ENCODE results near the gene PLEKHA5. TPM values are rescaled to one million over a fixed set of nuclear protein-coding genes. Genes with fewer than 3 reads are reported as not detected.
"Not testable (repeated sequence)": the region's sequence is repeated elsewhere in the genome, so short reads cannot be mapped to it uniquely, and the experiment has no call there.

PLEKHA5 gene
- total RNA-seq, 4 donors from 2014 or later = 11.3 to 33.1 (median 16.9) TPM

- ATAC-seq (ENCODE audit: low FRiP score) = no peak
- DNase-seq (ENCODE audit: low spot score) = no peak
- TF ChIP-seq, protein P1, sequence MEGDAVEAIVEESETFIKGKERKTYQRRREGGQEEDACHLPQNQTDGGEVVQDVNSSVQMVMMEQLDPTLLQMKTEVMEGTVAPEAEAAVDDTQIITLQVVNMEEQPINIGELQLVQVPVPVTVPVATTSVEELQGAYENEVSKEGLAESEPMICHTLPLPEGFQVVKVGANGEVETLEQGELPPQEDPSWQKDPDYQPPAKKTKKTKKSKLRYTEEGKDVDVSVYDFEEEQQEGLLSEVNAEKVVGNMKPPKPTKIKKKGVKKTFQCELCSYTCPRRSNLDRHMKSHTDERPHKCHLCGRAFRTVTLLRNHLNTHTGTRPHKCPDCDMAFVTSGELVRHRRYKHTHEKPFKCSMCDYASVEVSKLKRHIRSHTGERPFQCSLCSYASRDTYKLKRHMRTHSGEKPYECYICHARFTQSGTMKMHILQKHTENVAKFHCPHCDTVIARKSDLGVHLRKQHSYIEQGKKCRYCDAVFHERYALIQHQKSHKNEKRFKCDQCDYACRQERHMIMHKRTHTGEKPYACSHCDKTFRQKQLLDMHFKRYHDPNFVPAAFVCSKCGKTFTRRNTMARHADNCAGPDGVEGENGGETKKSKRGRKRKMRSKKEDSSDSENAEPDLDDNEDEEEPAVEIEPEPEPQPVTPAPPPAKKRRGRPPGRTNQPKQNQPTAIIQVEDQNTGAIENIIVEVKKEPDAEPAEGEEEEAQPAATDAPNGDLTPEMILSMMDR (IDR thresholded peaks at IDR 0.05) = no peak
Observed at GRCh38 chr12:19382111-19382526, 252.6 kb downstream of the PLEKHA5 start.

DNA sequence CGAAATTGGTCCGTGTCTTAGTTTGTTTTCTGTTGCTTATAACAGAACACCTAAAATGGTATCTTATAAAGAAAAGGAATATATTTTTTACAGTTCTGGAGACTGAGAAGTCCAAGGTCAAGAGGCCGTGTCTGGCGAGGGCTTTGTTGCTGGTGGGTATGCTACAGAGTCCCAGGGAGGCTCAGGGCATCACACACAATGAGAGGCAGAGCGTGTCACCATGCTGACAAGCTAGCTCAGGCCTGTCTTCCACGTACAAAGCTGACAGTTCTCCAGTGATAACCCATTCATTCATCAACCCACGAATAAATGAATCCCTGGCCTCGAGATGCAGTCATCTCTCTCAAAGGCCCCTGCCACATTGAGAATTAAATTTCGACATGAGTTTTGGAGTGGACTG lies 253.0 kb downstream of the PLEKHA5 start:
- DNase-seq (ENCODE audit: low spot score) = no peak
- TF ChIP-seq, protein P1 (IDR thresholded peaks at IDR 0.05) = no peak
- no peak for ATAC-seq (ENCODE audit: low FRiP score)

DNA sequence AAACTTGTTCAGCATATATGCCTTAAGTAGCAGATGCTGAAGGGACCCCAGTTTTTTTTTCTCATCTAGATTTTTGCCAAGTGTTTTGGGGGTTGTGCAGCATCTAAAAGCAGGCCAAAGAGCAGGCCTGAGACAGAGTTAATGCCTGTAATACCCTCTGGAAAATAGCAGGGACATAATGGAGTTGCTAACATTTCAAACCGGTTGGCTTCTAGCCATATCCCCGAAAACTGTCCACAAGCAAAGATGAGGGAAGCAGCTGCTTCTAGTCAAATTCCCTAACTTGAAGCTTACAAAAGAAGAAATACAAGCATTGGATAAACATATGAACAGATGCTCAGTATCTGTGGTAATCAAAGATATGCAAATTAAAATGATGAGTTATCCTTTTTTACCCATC lies 257.6 kb downstream of the PLEKHA5 start:
- DNase-seq (ENCODE audit: low spot score) (no peak), ATAC-seq (ENCODE audit: low FRiP score) (no peak)
- TF ChIP-seq, protein P1 (IDR thresholded peaks at IDR 0.05) = no peak

GRCh38 chr12:19388131-19388549 lies 258.6 kb downstream of the PLEKHA5 start:
- no peak for DNase-seq (ENCODE audit: low spot score)

GRCh38 chr12:19390051-19390598 lies 260.6 kb downstream of the PLEKHA5 start:
- DNase-seq (ENCODE audit: low spot score) (no peak), ATAC-seq (ENCODE audit: low FRiP score) (no peak)
- TF ChIP-seq, protein P1 (IDR thresholded peaks at IDR 0.05) = no peak

More at GRCh38 chr12:19388131-19388549, 258.6 kb downstream of the PLEKHA5 start:
- TF ChIP-seq, protein P1 (IDR thresholded peaks at IDR 0.05) = no peak
- ATAC-seq (ENCODE audit: low FRiP score) = no peak

DNA sequence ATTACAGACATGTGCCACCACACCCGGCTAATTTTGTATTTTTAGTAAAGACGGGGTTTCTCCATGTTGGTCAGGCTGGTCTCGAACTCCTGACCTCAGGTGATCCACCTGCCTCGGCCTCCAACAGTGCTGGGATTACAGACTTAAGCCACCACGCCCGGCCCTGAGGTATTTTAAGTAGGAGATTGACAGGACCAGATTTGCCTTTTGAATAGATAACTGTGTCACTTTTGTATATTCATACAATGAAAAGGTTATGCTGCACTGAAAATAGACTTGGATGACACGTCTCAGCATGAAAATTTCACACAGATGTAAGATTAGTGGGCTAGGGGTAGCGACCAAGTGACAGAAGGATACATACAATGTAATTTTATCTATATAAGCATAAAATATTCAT lies 263.1 kb downstream of the PLEKHA5 start:
- not testable (repeated sequence) for ATAC-seq (ENCODE audit: low FRiP score); DNase-seq (ENCODE audit: low spot score)

DNA sequence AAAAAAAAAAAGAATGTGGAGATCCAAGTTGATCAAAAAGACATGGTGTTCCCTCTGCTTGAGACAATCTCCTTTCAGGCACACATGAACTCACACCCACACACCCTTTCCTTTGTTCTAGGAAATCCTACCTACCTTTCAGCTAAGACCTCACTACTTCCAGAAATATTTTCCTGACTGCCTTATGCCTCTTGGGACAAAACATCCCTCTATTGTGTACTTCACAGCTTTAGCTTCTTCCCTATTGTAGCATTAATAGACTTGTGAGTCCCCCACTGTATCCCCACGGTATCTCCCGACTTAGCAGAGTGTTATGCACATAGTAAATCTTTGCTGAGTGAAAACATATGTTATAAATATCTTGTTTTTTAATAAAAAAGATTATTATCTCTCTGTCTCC lies 264.9 kb downstream of the PLEKHA5 start:
- no peak for ATAC-seq (ENCODE audit: low FRiP score)
- TF ChIP-seq, protein P1 (IDR thresholded peaks at IDR 0.05) = no peak
- DNase-seq (ENCODE audit: low spot score) = no peak
